Loucy (cell line): ENCODE measurements around the gene ABCF2.

Experiments used
- EZH2phosphoT487 ChIP-seq: fragments of 200-600 bp; IDR thresholded peaks from 2 replicates; pipeline ENCODE4 v1.6.1; 2018; ENCODE audit warnings: antibody characterized with exemption, mild to moderate bottlenecking, moderate library complexity, borderline replicate concordance
- TF ChIP-seq, protein P1 (sequence below): fragments of 200-600 bp; sonication (generic); conservative IDR thresholded peaks from 2 replicates; pipeline ENCODE4 v1.5.1; 2014; ENCODE audit warnings: mild to moderate bottlenecking, antibody characterized with exemption, low read length

- TF ChIP-seq, protein P1, sequence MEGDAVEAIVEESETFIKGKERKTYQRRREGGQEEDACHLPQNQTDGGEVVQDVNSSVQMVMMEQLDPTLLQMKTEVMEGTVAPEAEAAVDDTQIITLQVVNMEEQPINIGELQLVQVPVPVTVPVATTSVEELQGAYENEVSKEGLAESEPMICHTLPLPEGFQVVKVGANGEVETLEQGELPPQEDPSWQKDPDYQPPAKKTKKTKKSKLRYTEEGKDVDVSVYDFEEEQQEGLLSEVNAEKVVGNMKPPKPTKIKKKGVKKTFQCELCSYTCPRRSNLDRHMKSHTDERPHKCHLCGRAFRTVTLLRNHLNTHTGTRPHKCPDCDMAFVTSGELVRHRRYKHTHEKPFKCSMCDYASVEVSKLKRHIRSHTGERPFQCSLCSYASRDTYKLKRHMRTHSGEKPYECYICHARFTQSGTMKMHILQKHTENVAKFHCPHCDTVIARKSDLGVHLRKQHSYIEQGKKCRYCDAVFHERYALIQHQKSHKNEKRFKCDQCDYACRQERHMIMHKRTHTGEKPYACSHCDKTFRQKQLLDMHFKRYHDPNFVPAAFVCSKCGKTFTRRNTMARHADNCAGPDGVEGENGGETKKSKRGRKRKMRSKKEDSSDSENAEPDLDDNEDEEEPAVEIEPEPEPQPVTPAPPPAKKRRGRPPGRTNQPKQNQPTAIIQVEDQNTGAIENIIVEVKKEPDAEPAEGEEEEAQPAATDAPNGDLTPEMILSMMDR, result no peak
- no peak for TF ChIP-seq EZH2phosphoT487
Observed at GRCh38 chr7:151193203-151193978, 33.6 kb downstream of the ABCF2 start.
